Thyroid gland (tissue), 4 donors: ENCODE results near the gene C17orf113. TPM values are rescaled to one million over a fixed set of nuclear protein-coding genes. Genes with fewer than 3 reads are reported as not detected.

Source experiments
- DNase-seq, 2 donors: peaks; one replicate each; pipeline ENCODE4 v3.0.0-alpha.2; 2019
- H3K27ac ChIP-seq, 3 donors: fragments of 200-600 bp; sonication (generic); 1 replicate in 2 of 3; 2 replicates in 1 of 3; pipeline ENCODE4 v1.5.1; 2016 to 2019; ENCODE audit warnings: mild to moderate bottlenecking in 1 of 3, moderate library complexity in 1 of 3
- H3K27me3 ChIP-seq: fragments of 200-600 bp; sonication (generic); one replicate; pipeline ENCODE4 v1.5.1; 2019
- H3K36me3 ChIP-seq, 2 donors: fragments of 200-600 bp; sonication (generic); one replicate each; pipeline ENCODE4 v1.5.1; 2016 to 2019
- H3K4me1 ChIP-seq, 2 donors: fragments of 200-600 bp; sonication (generic); one replicate each; pipeline ENCODE4 v1.5.1; 2017 to 2019
- H3K4me3 ChIP-seq, 3 donors: fragments of 200-600 bp; sonication (generic); replicated peaks in 1 of 3; 1 replicate in 2 of 3; 2 replicates in 1 of 3; pipeline ENCODE4 v1.5.1; 2016; ENCODE audit warnings: mild to moderate bottlenecking in 1 of 3
- H3K9me3 ChIP-seq: fragments of 200-600 bp; sonication (generic); one replicate; pipeline ENCODE4 v1.5.1; 2017
- CTCF ChIP-seq, 6 experiments: fragments of 200-600 bp in 3 of 6; fragments of 450-650 bp in 3 of 6; sonication (generic) in 3 of 6; IDR thresholded peaks; one replicate each; pipeline ENCODE4 v1.5.1; 2016 to 2019; ENCODE audit warnings: antibody characterized with exemption in 6 of 6, mild to moderate bottlenecking in 2 of 6, inconsistent platforms in 1 of 6, moderate library complexity in 1 of 6
- POLR2A ChIP-seq, 2 donors: fragments of 450-650 bp; IDR thresholded peaks; one replicate each; pipeline ENCODE4 v1.6.1; 2017; ENCODE audit warnings: antibody characterized with exemption in 2 of 2, mild to moderate bottlenecking in 2 of 2, moderate library complexity in 1 of 2
- WGBS, 2 donors: methylation state at CpG; one replicate each; pipeline ENCODE4 v1.1.5; 2017; 5-methylcytosine and 5-hydroxymethylcytosine counted together
- intact Hi-C: fragments of 100-400 bp; cut with DNase I; formaldehyde crosslinking; loops from one replicate; pipeline ENCODE4 v1.15.1; 2023
- total RNA-seq, 4 donors: library from RNA; depleted of rRNA; stranded (reverse); fragments of >200 nt; gene quantifications; one replicate each; pipeline ENCODE4 v1.2.3, GENCODE V29; 2016

The C17orf113 gene
- total RNA-seq, 4 donors from 2014 or later, result 1.2 to 3.7 (median 2.1) TPM

- no peak overlapping the region for H3K27ac ChIP-seq
- H3K9me3 ChIP-seq, result no peaks in the 10 kb centered on the region
- no peaks in the 10 kb centered on the region for H3K36me3 ChIP-seq
- H3K4me1 ChIP-seq, result no peaks in the 10 kb centered on the region
- DNase-seq, result no peak
- intact Hi-C loops, result no loop called here
- TF ChIP-seq POLR2A (IDR thresholded peaks at IDR 0.05) (no peak), CTCF (IDR thresholded peaks at IDR 0.05) (no peak)
- H3K27me3 ChIP-seq, result no peaks in the 10 kb centered on the region
- H3K4me3 ChIP-seq, result no peak overlapping the region
- 75 to 77% methylated on average over 6 of the region's 6 CpGs for WGBS, 2 donors
Observed at GRCh38 chr17:42031584-42031983, 18.8 kb downstream of the C17orf113 start.

- no peak for DNase-seq
- H3K27me3 ChIP-seq, result no peaks in the 10 kb centered on the region
- H3K9me3 ChIP-seq, result no peaks in the 10 kb centered on the region
- H3K4me3 ChIP-seq, result no peak overlapping the region
- no peak for TF ChIP-seq CTCF (IDR thresholded peaks at IDR 0.05)
- no peak for TF ChIP-seq POLR2A (IDR thresholded peaks at IDR 0.05)
- H3K4me1 ChIP-seq, result peaks cover 0 to 16% of the 10 kb centered on the region in 2 donors
- intact Hi-C loops, result no loop called here
- 66 to 69% methylated on average over 7 of the region's 7 CpGs for WGBS, 2 donors
- H3K27ac ChIP-seq, result no peak overlapping the region
- peaks cover 4 to 5% of the 10 kb centered on the region in 2 donors for H3K36me3 ChIP-seq
Observed at GRCh38 chr17:42028791-42029127, 21.6 kb downstream of the C17orf113 start.

GRCh38 chr17:42027961-42028790, 22.2 kb downstream of the C17orf113 start:
- TF ChIP-seq CTCF (IDR thresholded peaks at IDR 0.05), result no peak
- TF ChIP-seq POLR2A (IDR thresholded peaks at IDR 0.05), result no peak
- peaks cover 0 to 16% of the 10 kb centered on the region in 2 donors for H3K4me1 ChIP-seq
- peaks cover 10% of the 10 kb centered on the region in 2 donors for H3K36me3 ChIP-seq
- WGBS, 2 donors, result 50 to 60% methylated on average over 15 to 17 of the region's 19 CpGs
- no peaks in the 10 kb centered on the region for H3K9me3 ChIP-seq
- no peak for DNase-seq
- intact Hi-C loops, result no loop called here
- H3K27ac ChIP-seq, result no peak overlapping the region
- H3K27me3 ChIP-seq, result no peaks in the 10 kb centered on the region
- H3K4me3 ChIP-seq, result no peak overlapping the region

DNA sequence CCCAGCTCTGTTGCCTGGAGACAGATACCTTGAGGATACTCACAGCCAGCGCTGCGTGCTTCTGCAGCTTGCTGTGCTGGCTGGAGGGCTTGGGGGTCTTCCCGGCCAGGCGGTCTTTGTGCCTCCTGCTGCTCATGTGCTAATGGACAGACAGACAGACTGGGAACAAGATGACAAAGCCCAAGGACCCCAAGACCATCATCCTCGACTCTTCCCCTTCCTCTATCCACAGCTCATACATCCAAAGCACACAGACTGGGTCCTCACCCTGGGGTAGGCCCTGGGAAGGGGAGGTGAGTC, 22.9 kb downstream of the C17orf113 start:
- Histone ChIP-seq H3K4me1 (peaks cover 0 to 16% of the 10 kb centered on the region in 2 donors), H3K9me3 (no peaks in the 10 kb centered on the region), H3K4me3 (no peak overlapping the region), H3K27ac (no peak overlapping the region), H3K36me3 (peaks cover 16% of the 10 kb centered on the region in 2 donors), H3K27me3 (no peaks in the 10 kb centered on the region)
- WGBS, 2 donors, result 50 to 63% methylated on average over 5 of the region's 5 CpGs
- TF ChIP-seq POLR2A (IDR thresholded peaks at IDR 0.05) (no peak), CTCF (IDR thresholded peaks at IDR 0.05) (no peak)
- DNase-seq, result no peak
- intact Hi-C loops, result no loop called here

DNA sequence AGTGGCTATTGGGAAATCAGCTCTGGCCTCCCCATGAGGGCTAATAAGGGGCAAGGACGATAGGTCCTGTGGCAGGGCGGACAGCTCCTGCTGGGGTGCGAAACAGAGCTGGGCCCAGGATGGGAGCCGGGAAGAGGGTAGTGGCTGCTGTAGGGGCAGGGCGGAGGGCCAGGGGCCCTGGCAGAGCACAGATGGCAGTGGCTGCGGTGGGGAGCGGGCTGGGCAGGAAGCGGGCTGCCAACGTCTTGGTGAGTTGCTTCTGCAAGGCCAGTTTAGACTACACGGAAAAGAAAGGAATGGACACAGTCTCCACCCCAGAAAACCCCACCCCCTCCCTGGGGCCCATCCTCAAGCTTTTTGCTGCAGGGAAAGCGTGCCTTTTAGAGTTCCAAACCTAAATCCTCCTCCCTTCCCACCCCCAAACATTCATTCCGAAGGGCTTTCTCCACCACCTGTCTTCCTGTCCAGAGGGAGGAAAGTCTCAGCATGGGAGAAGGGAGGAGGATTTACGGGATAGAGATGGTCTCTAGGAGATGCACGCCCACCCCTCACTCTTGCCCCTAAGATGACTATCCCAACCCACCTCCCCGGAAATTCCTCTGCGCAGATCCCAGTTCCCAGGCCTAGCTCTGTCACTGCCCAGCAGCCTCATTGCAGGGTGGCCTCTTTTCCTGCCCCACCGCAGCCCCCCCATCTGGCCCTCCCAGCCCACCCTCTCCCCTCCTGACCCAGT, 23.4 kb downstream of the C17orf113 start:
- H3K27me3 ChIP-seq, result no peaks in the 10 kb centered on the region
- intact Hi-C loops, result no loop called here
- DNase-seq, result no peak
- no peak overlapping the region for H3K4me3 ChIP-seq
- peaks cover 0 to 16% of the 10 kb centered on the region in 2 donors for H3K4me1 ChIP-seq
- peaks cover 18 to 20% of the 10 kb centered on the region in 2 donors for H3K36me3 ChIP-seq
- WGBS, 2 donors, result 54 to 59% methylated on average over 17 of the region's 17 CpGs
- TF ChIP-seq CTCF (IDR thresholded peaks at IDR 0.05), result no peak
- no peak for TF ChIP-seq POLR2A (IDR thresholded peaks at IDR 0.05)
- no peaks in the 10 kb centered on the region for H3K9me3 ChIP-seq
- H3K27ac ChIP-seq, result no peak overlapping the region
